Activated CD4-positive, alpha-beta T cell treated with anti-CD3 and anti-CD28 coated beads for 1 hour (primary cell): ENCODE results near the gene RILP.
"Not testable (repeated sequence)": the region's sequence is repeated elsewhere in the genome, so short reads cannot be mapped to it uniquely, and the experiment has no call there.

Experiments used
- DNase-seq: peaks from one replicate; pipeline ENCODE4 v3.0.0-alpha.2; 2020

The RILP gene

DNA sequence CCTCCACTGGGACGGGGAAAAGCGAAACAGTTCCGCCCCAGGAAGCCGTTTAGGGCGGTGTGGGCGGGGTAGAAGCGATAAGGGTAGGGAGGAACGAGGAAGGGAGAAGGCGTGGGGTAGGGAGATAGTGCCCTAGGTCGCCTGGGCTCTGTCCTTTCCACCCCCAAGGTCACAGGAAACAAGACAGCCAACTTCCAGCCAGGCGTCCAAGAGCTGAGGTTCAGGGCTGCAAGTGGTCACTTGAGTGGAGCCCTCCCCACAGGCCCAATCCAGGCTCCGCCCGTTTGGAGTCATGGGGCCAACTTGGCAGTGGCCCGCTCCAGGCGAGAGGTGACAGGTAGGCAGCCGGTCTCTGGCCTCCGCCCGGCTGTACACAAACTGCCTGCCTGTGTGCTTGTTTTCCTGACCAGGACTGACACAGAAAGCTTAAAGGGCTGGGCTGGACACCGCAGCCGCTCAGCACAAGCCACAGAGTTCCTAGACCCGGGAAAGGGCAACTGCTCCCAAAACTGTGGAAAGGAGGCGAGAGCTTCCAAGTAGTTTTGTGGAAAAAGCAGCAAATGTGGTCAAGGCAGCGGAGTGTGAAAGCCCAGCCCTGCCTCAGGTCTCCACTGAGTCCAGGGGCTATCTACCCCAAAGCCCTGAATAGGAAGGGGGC, at the start of gene RILP:
TSS of gene RILP (minus strand) at position 23 of the 658 bp plus-strand sequence. CDS start 62 bp downstream, outside the sequence.
- no peak for DNase-seq

DNA sequence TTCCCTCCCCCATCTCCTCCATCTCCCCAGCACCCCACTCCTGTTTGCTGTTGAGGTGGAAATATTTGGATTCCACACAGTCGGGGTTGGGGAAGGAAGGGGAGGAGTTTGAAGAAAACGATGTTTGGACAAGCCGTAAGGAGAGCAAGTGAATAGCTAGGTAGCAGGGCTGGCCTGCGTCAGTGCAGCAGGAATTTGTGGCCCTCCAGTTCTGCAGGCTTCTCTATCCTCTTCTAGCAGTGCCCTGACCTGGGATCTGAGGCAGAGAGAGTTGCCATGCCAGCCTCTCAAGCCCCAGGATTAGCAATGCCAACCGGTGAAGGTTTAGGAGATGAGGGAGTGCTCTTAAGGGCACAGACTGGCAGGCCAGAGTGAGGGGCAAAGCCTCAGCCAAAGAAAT, 48.0 kb upstream of the RILP start:
- DNase-seq, result no peak

GRCh38 chr17:1695365-1695764, 45.7 kb upstream of the RILP start:
- no peak for DNase-seq

DNA sequence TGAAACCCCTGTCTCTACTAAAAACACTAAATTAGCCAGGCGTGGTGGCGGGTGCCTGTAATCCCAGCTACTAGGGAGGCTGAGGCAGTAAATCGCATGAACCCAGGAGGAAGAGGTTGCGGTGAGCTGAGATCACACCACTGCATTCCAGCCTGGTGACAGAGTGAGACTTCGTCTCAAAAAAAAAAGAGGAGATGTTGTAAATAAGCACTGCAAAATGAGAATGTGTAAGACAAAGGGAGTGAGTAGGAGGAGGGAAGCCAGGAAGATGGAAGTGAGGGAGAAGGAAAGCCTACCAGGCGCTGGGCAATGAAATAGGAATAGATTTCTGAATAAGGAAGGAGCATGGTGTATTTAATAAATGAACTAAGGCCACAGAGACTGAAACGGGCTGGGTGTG, 43.7 kb upstream of the RILP start:
- no peak for DNase-seq

DNA sequence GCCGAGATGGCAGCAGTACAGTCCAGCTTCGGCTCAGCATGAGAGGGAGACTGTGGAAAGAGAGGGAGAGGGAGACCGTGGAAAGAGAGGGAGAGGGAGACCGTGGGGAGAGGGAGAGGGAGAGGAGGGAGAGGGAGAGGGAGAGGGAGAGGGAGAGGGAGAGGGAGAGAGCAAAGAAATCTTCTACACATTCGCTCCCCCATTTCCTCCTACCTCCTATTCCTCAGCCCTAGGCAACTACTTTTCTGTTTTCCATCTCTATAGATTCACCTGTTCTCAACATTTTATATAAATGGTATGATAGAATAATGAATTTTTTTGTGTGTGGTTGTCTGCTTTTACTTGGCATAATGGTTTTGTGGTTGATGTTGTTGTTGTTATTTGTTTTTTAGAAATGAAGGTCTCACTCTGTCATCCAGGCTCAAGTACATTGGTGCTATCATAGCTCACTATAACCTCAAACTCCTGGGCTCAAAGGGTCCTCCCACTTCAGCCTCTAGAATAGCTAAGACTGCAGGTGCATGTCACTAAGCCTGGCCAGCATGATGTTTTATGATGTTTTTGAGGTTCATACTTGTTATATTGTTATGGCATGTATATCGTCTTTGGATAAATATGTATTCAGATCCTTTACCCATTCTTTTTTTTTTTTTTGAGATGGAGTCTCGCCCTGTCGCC, 41.0 kb upstream of the RILP start:
- no peak for DNase-seq

GRCh38 chr17:1688405-1688804, 38.7 kb upstream of the RILP start:
- DNase-seq, result not testable (repeated sequence)

GRCh38 chr17:1686086-1686485, 36.4 kb upstream of the RILP start:
- no peak for DNase-seq

- peak; percentile 97 for DNase-seq
These were observed 34.9 kb upstream of the RILP start, which contains the start of gene PRPF8 for GRCh38 chr17:1684378-1685189. Gene PRPF8, minus strand, starts transcription at chr17:1684867. Its CDS starts 296 bp downstream, at chr17:1684571.

DNA sequence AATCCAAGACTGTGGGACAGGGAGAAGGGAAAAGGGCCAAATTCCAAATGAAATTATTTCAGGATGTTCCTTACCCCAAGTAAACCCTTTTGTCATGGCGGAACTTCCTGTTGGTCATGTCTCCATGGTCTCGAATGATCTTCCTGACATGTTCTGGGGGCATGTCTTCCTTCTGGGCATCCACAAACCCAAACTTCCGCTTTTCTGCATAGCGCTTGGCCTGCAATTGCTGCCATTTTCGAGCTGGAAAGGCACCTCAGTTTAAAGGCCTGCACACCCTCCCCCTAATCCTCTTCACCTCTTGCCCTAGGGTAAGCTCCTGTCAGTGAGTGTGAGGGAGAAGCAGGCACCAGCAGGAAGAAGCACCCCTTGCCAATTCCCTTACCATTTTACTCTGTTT, 33.8 kb upstream of the RILP start:
- DNase-seq, result no peak

- DNase-seq, result no peak
These were observed 26.7 kb upstream of the RILP start for GRCh38 chr17:1676401-1676800.

- DNase-seq, result no peak
These were observed 23.5 kb upstream of the RILP start for GRCh38 chr17:1673041-1673785.

- not testable (repeated sequence) for DNase-seq
These were observed 14.3 kb upstream of the RILP start for GRCh38 chr17:1663934-1664333.

DNA sequence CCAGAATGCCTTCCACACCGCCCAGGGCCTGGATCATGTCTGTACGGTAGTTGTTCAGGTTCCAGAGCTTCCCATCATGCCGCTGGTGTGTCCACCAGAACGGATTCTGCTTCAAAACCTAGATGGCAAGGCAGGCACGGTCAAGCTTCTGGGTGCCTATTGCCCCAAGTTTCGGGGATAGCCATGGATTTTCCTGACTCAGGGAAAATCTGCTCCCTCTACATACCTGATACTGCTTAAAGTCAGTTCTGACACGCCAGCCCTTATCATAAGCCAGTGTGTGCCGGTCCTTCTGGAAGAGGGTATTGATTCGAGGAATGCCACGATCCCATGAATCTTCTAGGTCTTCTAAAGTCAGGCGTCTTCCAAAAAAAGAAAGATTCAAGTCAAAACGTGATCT, 11.4 kb upstream of the RILP start:
- DNase-seq, result no peak

- DNase-seq, result no peak
These were observed 8.4 kb upstream of the RILP start for GRCh38 chr17:1658100-1658499.

DNA sequence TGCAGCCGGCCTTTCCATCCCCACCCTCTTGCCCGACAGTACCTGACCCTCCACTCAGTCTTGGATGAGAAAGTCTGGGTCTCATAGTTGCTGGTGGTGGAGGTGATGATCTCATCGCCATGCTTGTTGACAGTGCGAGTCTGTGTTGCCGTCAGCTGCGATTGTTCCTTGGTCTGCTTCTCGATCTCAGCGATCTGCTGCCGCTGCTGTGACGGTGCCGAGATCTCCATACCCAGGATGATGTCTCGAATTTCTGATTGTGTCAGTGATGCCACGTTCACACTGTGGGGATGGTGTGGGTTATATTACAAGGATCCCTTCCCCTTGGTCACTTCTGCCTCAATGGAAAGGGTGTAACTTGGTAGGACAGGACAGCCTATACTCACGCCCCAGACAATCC, 4.1 kb upstream of the RILP start:
- DNase-seq, result no peak

DNA sequence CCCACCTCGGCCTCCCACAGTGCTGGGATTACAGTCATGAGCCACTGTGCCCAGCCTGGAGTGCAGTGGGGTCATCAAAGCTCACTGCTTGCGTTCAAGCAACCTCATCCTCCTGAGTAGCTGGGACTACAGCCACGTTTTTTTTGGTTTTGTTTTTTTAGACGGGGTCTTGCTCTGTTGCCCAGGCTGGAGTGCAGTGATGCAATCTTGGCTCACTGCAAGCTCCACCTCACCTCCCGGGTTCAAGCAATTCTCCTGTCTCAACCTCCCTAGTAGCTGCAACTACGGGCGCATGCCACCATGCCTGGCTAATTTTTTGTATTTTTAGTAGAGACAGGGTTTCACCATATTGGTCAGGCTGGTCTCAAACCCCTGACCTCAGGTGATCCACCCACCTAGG, 3.1 kb upstream of the RILP start:
- not testable (repeated sequence) for DNase-seq

GRCh38 chr17:1651559-1651844, 1.8 kb upstream of the RILP start:
- no peak for DNase-seq

DNA sequence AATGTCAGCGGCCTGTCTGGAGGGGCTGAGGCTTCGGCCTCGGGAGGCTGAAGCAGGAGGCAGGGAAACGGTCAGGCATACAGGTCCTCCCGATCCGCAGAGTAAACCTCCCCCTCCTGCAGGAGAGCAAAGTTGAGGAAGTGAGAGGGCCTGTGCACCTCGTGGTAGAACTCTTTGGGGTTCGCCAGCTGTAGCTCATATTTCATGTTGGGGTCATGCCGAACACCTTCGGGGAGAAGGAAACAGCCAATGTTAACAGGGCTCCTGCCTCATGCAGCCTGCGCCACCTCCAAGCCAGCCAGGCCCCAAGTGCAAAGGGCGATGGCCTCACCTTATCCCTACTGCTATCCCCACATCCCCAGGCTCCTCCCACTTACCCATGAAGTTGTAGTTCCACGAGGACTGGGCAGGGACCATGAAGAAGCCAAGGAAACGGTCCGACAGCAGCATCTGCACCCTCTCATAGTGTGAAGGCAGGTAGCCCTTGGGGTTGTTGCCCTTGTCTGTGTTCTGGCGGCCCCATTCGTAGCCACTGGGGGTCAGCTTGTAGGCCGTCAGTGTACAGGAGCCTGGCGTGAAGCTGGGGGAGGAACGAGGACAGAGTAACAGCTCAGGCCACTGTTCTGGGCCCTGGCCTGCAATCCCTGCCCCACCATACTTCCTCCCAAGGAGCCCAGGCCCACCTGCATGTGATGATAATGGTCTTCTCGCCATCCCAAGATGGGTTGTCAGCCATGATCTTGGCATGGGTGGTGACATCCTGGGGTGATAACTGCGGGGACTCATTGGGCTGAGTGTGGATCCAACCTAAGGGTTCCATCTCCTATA, 1.3 kb upstream of the RILP start:
- DNase-seq, result no peak

- peak; percentile 92 for DNase-seq
These were observed 463 bp downstream of the RILP start for GRCh38 chr17:1648963-1649843.

- DNase-seq, result no peak
These were observed 1.3 kb downstream of the RILP start for GRCh38 chr17:1648173-1648962.

- no peak for DNase-seq
These were observed 1.9 kb downstream of the RILP start for GRCh38 chr17:1647802-1648171.
